ENCODE results near the gene CTBP1.

Gene CTBP1

DNA sequence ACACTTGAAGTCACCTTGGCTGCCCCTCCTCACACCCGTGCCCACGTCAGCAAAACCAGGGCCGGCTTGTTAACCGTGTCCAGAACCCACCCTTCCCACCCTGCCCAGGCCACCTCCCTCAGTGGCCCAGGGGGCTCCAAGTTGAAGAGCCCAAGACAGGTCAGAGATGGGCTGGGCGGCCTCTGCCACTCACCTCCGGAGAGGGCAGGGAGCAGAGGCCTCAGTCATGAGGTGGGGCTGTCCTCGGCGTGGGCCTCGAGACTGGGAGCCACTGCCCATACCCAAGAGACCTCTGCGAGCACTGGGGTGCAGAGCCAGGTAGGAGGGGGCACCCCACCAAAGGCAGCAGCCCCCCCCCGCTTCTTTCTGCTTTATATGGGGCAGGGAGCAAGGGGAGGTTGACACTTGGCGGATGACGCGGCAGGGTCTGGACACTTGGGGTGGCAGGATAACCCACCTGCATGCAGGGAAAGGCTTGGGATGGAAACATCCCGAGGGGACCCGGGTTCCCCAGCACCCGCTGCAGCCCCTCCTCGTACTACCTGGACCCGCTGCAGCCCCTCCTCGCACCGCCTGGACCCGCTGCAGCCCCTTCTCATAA lies 38.6 kb downstream of the CTBP1 start:
- Histone ChIP-seq H3K27me3 (ENCODE audit: insufficient read depth, poor library complexity, severe bottlenecking) (no peaks in the 10 kb centered on the region), H3K27ac (replicated peaks) (no peak overlapping the region), H3K4me3 (replicated peaks; ENCODE audit: insufficient read depth, low read length) (no peak overlapping the region)
- TF ChIP-seq POLR2AphosphoS5 (IDR thresholded peaks at IDR 0.05; ENCODE audit: low read depth) (no peak), REST (IDR thresholded peaks at IDR 0.05; ENCODE audit: insufficient replicate concordance, low read depth) (no peak), GABPA (IDR thresholded peaks at IDR 0.05; ENCODE audit: low read depth) (no peak), SPI1 (IDR thresholded peaks at IDR 0.05; ENCODE audit: borderline replicate concordance, low read depth) (no peak), CTCF (IDR thresholded peaks at IDR 0.05; ENCODE audit: insufficient read depth, low read length) (no peak)
- no peak for DNase-seq (ENCODE audit: low read depth in 1 of 2, low spot score in 1 of 2)

GRCh38 chr4:1209821-1210220 lies 39.1 kb downstream of the CTBP1 start:
- Histone ChIP-seq H3K27me3 (ENCODE audit: insufficient read depth, poor library complexity, severe bottlenecking) (no peaks in the 10 kb centered on the region), H3K27ac (replicated peaks) (no peak overlapping the region), H3K4me3 (replicated peaks; ENCODE audit: insufficient read depth, low read length) (no peak overlapping the region)
- TF ChIP-seq REST (IDR thresholded peaks at IDR 0.05; ENCODE audit: insufficient replicate concordance, low read depth) (no peak), GABPA (IDR thresholded peaks at IDR 0.05; ENCODE audit: low read depth) (no peak), CTCF (IDR thresholded peaks at IDR 0.05; ENCODE audit: insufficient read depth, low read length) (no peak), POLR2AphosphoS5 (IDR thresholded peaks at IDR 0.05; ENCODE audit: low read depth) (no peak; the same call in 1 of the 2 replicates), SPI1 (IDR thresholded peaks at IDR 0.05; ENCODE audit: borderline replicate concordance, low read depth) (no peak)
- no peak for DNase-seq (ENCODE audit: low read depth in 1 of 2, low spot score in 1 of 2)

- Histone ChIP-seq H3K27me3 (ENCODE audit: insufficient read depth, poor library complexity, severe bottlenecking) (no peaks in the 10 kb centered on the region), H3K27ac (replicated peaks) (no peak overlapping the region), H3K4me3 (replicated peaks; ENCODE audit: insufficient read depth, low read length) (no peak overlapping the region)
- DNase-seq (ENCODE audit: low read depth in 1 of 2, low spot score in 1 of 2) = no peak
- TF ChIP-seq SPI1 (IDR thresholded peaks at IDR 0.05; ENCODE audit: borderline replicate concordance, low read depth) = no peak
- no peak for TF ChIP-seq REST (IDR thresholded peaks at IDR 0.05; ENCODE audit: insufficient replicate concordance, low read depth)
- TF ChIP-seq CTCF (IDR thresholded peaks at IDR 0.05; ENCODE audit: insufficient read depth, low read length) = no peak
- TF ChIP-seq POLR2AphosphoS5 (IDR thresholded peaks at IDR 0.05; ENCODE audit: low read depth) = no peak
- TF ChIP-seq GABPA (IDR thresholded peaks at IDR 0.05; ENCODE audit: low read depth) = no peak
Observed at GRCh38 chr4:1208970-1209704, 39.8 kb downstream of the CTBP1 start.
